LNCaP clone FGC (cell line): ENCODE results near the gene FAM187B.

Experiments used
- DNase-seq: peaks from one replicate; pipeline ENCODE4 v3.0.0-alpha.2; 2011; ENCODE audit warnings: low read depth
- H3K4me3 ChIP-seq: 2 replicates; pipeline ENCODE4 v1.5.1; 2011; ENCODE audit warnings: mild to moderate bottlenecking, low read depth, low read length, control low read depth
- CTCF ChIP-seq: IDR thresholded peaks from 2 replicates; pipeline ENCODE4 v1.5.1; 2012; ENCODE audit warnings: mild to moderate bottlenecking; ENCODE audit not compliant: control insufficient read depth, insufficient read depth; ENCODE audit errors: extremely low read depth

FAM187B gene

GRCh38 chr19:35266520-35267352 lies 38.2 kb upstream of the FAM187B start:
- peak overlapping the region; percentile 91 for H3K4me3 ChIP-seq
- no peak for TF ChIP-seq CTCF
- no peak for DNase-seq

- H3K4me3 ChIP-seq: no peak overlapping the region
- TF ChIP-seq CTCF: no peak
- no peak for DNase-seq
These were observed 37.5 kb upstream of the FAM187B start for GRCh38 chr19:35265900-35266519.

- DNase-seq: no peak
- TF ChIP-seq CTCF: no peak
These were observed 36.8 kb upstream of the FAM187B start for GRCh38 chr19:35265126-35265899.

GRCh38 chr19:35264268-35265125 lies 36.0 kb upstream of the FAM187B start:
- H3K4me3 ChIP-seq: no peak overlapping the region
- no peak for DNase-seq
- TF ChIP-seq CTCF: no peak

More at GRCh38 chr19:35265126-35265899, 36.8 kb upstream of the FAM187B start:
- H3K4me3 ChIP-seq: no peak overlapping the region

GRCh38 chr19:35262101-35262761 lies 33.7 kb upstream of the FAM187B start:
- TF ChIP-seq CTCF: no peak
- H3K4me3 ChIP-seq: no peak overlapping the region
- no peak for DNase-seq

GRCh38 chr19:35261356-35262100 lies 33.0 kb upstream of the FAM187B start:
- TF ChIP-seq CTCF: no peak
- DNase-seq: no peak
- no peak overlapping the region for H3K4me3 ChIP-seq
